ENCODE data around the gene ATP12A.
"Not testable (repeated sequence)": the region's sequence is repeated elsewhere in the genome, so short reads cannot be mapped to it uniquely, and the experiment has no call there.

The ATP12A gene

GRCh38 chr13:24691381-24691780 is 11.2 kb downstream of the ATP12A start:
- DNase-seq, result no peak

- no peak for DNase-seq
Observed at GRCh38 chr13:24692561-24692960, 12.4 kb downstream of the ATP12A start.

- peak; percentile 74 for DNase-seq
Observed at GRCh38 chr13:24693862-24694471, 13.8 kb downstream of the ATP12A start.

DNA sequence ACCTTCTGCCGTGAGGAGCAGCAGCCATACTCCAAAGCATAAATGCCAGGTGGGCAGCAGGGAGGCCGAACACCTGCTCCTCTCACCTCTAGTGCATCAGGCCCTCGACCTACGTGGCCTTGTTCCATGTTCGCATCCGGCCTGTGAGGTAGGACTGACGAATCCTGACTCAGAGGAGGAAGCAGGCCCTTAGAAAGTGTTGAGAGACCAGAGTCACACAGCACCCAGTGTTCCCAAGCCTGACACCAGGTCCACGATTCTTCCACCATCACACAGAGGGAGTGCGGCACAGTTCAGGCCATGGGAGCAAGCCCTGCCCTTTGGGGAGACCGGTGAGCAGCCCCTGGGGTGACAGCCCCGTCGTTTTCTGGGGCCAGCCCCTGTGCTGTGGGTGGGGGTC is 14.7 kb downstream of the ATP12A start:
- no peak for DNase-seq

GRCh38 chr13:24698686-24699085 is 18.5 kb downstream of the ATP12A start:
- DNase-seq, result no peak

- DNase-seq, result no peak
Observed at GRCh38 chr13:24699541-24699940, 19.3 kb downstream of the ATP12A start.

- no peak for DNase-seq
Observed at GRCh38 chr13:24700539-24700938, 20.3 kb downstream of the ATP12A start.

DNA sequence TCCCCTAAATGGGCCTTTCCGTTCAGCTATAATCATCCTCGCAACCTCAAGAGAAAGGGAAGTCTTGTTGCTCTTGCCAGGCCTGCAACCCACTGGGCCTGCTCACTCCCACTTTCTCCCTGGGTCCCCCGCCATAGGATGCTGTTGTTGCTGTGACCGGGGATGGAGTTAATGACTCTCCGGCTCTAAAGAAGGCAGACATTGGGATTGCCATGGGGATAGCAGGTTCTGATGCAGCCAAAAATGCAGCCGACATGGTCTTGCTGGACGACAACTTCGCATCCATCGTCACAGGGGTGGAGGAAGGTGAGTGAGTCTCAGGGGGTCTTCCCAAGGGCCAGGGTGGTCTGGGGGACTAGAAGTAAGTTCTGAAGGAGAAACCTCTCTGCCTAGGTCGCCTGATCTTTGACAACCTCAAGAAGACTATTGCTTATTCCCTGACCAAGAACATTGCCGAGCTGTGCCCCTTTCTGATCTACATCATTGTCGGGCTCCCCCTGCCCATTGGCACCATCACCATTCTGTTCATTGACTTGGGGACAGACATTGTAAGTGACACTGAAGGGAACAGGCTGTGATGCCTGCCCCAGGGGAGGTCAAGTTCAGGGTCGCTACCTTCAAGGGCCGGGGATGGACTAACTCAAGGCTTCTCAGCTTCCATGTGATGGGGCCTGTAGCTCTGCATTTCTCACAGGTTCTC is 26.8 kb downstream of the ATP12A start:
- no peak for DNase-seq

GRCh38 chr13:24709186-24709913 is 29.1 kb downstream of the ATP12A start:
- DNase-seq, result no peak

GRCh38 chr13:24713022-24713421 is 32.8 kb downstream of the ATP12A start:
- DNase-seq, result no peak

DNA sequence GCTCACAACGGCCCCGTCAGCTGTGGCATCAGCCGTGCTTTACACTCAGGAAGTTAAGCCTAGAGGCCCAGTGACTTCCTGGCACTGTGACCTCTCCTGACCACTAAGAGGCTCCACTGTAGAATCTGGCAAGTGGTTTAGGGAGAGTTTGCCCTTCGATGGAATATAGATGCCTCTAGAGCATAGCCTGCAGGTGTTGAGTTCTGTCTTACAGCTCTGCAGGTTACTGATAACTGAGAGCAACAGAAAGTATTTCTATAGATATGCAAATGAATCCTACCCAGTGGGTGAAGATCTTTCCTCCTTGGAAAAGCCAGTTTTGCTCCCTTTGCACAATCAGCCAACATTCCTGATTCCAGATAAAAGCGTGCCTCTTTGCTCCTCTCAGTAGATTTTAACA is 35.8 kb downstream of the ATP12A start:
- no peak for DNase-seq

DNA sequence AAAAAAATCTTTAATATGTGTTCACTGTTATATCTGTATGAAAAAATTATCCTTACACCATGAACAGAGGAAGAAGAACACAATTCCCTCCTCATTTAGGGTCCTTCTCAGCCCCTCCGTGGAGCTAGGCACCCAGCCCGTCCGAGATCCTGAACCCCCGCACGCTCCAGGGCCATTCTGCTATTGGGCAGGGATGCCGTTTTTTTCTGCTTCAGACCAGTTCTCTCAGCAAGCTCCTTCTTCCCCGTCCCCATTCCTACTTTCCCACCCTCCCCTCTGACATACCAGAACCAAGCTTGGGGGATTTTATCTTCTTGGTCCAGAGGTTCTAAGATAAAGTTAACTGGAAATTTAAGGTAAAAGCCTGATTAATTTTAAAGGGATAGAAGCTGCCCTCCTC is 36.2 kb downstream of the ATP12A start:
- DNase-seq, result no peak

GRCh38 chr13:24717217-24717616 is 37.0 kb downstream of the ATP12A start:
- no peak for DNase-seq

DNA sequence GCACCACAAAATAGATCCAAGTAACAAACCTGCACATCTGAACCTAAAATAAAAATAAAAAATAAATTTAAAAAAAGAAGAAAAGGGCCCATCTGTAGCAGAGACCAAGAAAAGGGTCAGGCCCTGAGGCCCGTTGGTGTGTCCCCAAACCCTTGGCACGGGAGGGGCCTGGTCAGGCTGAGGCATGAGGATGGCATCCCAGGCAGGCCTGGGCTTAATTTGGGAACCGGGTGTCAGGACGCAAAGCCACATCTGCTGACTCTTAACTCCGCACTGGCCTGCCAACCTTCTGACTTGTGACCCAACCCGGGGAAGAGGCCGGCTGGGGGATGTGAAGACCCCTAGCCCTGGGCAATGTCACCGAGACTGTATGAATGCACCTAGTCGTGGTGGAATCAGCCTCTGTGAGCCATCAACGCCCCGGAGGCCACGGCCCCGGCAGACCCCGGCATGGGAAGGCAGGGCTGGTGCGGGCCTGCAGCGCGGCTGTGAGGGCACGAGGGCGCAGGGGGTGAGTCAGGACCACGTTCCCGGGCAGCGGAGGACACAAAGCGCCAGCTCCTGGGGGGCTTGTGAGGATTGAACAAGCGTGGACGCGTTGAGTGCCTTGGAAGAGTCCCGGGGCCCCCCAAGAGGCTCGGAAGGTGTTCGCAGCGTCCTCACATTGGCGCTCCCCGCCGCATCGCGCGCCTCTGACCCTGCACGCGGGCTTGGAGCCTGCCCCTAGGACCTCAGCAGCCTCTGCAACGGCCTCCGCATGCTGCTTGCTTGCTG is 38.2 kb downstream of the ATP12A start:
- no peak for DNase-seq

GRCh38 chr13:24719139-24719538 is 38.9 kb downstream of the ATP12A start:
- DNase-seq, result no peak

- no peak for DNase-seq
Observed at GRCh38 chr13:24723206-24723605, 43.0 kb downstream of the ATP12A start.

- no peak for DNase-seq
Observed at GRCh38 chr13:24724714-24725113, 44.5 kb downstream of the ATP12A start.

GRCh38 chr13:24725379-24725778 is 45.2 kb downstream of the ATP12A start:
- no peak for DNase-seq

DNA sequence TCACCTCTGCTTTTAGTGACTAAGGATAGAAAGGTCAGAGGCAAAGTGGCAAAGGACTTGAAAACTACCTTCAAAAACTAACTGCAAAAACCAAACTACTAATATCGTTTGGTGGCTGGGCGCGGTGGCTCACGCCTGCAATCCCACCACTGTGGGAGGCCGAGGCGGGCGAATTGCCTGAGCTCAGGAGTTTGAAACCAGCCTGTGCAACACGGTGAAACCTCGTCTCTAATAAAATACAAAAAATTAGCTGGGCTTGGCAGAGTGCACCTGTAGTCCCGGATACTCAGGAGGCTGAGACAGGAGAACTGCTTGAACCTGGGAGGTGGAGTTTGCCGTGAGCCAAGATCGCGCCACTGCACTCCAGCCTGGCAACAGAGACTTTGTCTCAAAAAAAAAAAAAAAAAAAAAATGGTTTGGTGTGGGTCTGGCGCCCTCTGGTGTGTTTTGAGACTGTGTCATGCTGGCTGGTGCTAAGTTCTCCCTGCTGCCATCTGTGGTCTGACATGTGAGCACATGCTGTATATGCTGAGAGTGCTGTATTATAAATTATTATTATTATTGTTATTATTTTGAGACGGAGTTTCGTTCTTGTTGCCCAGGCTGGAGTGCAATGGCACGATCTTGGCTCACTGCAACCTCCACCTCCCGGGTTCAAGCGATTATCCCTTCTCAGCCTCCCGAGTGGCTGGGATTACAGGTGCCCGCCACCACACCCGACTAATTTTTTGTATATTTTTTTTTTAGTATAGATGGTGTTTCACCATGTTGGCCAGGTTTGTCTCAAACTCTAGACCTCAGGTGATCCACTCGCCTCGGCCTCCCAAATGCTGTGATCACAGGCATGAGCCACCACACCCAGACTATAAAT is 47.8 kb downstream of the ATP12A start:
- DNase-seq, result peak; percentile 81

GRCh38 chr13:24730873-24731567 is 50.8 kb downstream of the ATP12A start:
- not testable (repeated sequence) for DNase-seq

DNA sequence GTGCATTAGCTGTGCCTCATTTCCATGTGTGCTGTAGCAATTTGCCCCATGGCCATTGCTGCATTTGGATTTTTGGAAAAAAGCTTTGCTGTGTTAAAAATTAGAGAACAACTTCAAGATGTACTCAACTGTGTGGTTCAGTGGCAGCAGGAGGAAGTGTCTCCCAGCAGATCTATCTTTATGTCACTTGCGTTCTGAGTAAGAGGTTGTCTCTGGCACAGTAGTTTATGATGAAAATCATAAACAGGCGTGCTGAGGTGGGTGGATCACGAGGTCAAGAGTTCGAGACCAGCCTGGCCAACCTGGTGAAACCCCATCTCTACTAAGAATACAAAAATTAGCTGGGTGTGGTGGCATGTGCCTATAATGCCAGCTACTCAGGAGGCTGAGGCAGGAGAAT is 54.7 kb downstream of the ATP12A start:
- DNase-seq, result peak; percentile 48

DNA sequence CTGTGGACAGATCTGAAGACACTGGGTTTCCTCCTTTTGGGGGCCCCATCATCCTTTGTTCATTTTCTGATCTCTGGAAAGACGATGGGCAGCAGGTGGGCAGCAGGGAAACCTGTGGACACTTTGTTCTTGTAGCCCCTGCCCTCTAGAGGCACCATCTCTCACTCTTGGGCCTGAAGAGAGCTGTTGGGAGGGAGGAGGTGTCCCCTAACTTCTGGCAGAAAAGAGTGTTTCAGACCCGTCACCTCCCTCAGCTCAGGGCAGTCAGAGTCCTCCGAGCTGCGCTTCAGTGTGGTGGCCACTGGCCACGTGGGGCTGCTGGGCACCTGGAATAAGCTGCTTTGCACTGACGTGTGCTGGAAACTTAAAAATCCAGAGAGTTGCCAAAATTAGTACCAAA is 56.8 kb downstream of the ATP12A start:
- no peak for DNase-seq
